Kidney epithelial cell (primary cell): ENCODE data around the gene MISP. TPM values are rescaled to one million over a fixed set of nuclear protein-coding genes. Genes with fewer than 3 reads are reported as not detected.

Experiments
- DNase-seq: peaks from one replicate; pipeline ENCODE4 v3.0.0-alpha.2; 2010; ENCODE audit warnings: low read depth
- H3K27me3 ChIP-seq: 2 replicates; pipeline ENCODE4 v1.6.0; 2011; ENCODE audit warnings: low read length; ENCODE audit not compliant: control insufficient read depth, insufficient read depth
- H3K36me3 ChIP-seq: 2 replicates; pipeline ENCODE4 v1.5.1; 2011; ENCODE audit warnings: low read length; ENCODE audit not compliant: control insufficient read depth, insufficient read depth
- H3K4me3 ChIP-seq: 2 replicates; pipeline ENCODE4 v1.5.1; 2011; ENCODE audit warnings: low read depth, mild to moderate bottlenecking, control low read depth, low read length
- total RNA-seq: library from RNA; depleted of rRNA; stranded (reverse); fragments of >200 nt; gene quantifications from 2 replicates; pipeline ENCODE4 v1.2.3, GENCODE V29; 2015
- TF ChIP-seq, protein P1 (sequence below): IDR thresholded peaks from 2 replicates; pipeline ENCODE4 v1.5.1; 2011; ENCODE audit warnings: mild to moderate bottlenecking, moderate library complexity, low read length, control low read depth, inconsistent platforms; ENCODE audit not compliant: insufficient read depth, poor library complexity, severe bottlenecking

Gene MISP
- total RNA-seq, 1 donor from 2014 or later, result 45.6 TPM

DNA sequence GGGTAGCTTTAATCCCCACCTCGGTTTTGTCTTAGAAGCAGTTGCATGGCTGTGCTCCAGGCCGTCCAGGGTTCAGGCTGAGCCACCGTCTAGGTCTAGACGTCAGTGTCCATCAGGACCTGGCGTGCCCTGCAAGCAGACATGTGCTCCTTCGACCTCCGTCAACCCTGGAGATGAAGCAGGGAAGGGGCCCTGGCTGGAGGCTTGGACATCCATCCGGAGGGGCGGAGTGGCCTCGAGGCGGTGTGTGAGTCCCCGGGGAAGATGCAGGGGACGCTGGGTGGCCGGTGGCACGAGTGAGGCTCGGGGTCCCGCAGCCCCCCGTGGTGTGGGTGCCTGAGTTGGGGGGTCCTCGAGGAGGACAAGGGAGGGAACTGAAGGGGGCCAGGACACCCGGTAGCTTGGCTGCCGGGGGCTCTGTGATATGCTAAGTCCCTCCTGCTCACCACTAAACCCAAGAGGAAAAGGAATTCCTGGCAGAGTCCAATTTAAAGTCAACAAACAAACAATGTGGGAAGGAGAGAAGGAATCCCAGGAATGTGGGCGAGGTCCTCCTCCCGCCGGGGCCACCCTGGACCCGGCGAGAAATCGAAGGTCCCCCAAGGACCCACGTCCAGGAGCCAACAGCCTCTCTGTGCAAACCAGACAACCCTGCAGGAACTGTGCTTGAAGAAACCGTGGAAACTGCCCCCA, 31.4 kb downstream of the MISP start:
- H3K27me3 ChIP-seq, result no peaks in the 10 kb centered on the region
- no peaks in the 10 kb centered on the region for H3K36me3 ChIP-seq
- H3K4me3 ChIP-seq, result no peak overlapping the region
- no peak for DNase-seq
- TF ChIP-seq, protein P1, sequence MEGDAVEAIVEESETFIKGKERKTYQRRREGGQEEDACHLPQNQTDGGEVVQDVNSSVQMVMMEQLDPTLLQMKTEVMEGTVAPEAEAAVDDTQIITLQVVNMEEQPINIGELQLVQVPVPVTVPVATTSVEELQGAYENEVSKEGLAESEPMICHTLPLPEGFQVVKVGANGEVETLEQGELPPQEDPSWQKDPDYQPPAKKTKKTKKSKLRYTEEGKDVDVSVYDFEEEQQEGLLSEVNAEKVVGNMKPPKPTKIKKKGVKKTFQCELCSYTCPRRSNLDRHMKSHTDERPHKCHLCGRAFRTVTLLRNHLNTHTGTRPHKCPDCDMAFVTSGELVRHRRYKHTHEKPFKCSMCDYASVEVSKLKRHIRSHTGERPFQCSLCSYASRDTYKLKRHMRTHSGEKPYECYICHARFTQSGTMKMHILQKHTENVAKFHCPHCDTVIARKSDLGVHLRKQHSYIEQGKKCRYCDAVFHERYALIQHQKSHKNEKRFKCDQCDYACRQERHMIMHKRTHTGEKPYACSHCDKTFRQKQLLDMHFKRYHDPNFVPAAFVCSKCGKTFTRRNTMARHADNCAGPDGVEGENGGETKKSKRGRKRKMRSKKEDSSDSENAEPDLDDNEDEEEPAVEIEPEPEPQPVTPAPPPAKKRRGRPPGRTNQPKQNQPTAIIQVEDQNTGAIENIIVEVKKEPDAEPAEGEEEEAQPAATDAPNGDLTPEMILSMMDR, result no peak

DNA sequence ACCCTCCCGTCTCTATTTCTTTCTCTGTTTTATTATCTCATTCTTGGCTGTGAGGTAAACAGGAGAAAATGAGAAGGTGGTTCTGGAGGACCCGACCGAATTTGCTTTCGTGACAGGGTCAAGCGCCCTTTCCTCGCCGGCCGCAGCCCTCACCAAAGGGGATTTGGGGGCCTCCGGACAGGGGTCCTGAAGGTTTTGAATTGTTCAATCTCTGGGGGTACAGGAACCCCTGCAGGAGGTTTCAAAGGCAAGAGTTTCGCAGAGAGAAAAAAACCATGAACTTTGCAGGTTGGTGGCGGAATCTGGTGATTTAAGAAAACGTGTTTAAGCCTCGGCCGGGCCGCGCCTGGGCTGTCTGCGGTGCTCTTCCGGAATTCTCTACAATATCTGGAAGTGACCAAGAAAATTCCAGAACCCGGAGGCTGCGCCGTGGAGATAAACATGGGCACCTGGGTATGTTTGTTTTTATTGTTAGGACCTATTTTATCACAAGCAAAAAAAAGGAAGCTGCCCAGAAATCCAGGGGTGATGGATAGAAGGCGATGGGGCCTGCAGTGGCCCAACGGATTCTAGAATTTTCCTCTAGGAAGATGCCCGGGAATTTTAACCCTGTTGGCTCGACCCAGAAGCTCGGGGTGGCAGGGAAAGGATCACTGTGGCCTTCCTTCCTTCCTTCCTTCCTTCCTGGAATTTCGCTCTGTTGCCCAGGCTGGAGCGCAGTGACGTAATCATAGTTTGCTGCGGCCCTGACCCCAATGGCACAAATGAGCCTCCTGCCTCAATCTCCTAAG, 32.2 kb downstream of the MISP start:
- Histone ChIP-seq H3K4me3 (no peak overlapping the region), H3K27me3 (no peaks in the 10 kb centered on the region), H3K36me3 (no peaks in the 10 kb centered on the region)
- DNase-seq, result no peak
- TF ChIP-seq, protein P1, result no peak

DNA sequence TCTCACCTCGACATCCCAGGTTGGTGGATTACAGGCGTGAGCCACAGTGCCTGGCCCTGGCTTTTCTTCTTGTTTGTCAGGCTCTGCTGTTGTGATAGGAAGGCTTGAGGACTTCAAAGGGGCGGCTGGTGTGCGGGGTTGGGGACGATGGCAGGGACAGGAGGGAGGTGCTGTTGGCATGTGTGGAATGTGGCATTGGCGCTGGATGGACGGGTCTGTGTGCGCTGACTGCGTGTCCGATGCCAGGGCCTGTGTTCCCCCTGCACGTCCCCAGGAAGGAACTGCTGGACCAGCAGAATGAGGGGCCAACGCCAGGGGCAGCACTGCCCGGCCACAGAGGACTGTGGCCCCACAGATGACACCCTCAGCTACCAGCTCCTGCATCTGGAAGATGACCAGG, 33.6 kb downstream of the MISP start:
- H3K4me3 ChIP-seq, result no peak overlapping the region

DNA sequence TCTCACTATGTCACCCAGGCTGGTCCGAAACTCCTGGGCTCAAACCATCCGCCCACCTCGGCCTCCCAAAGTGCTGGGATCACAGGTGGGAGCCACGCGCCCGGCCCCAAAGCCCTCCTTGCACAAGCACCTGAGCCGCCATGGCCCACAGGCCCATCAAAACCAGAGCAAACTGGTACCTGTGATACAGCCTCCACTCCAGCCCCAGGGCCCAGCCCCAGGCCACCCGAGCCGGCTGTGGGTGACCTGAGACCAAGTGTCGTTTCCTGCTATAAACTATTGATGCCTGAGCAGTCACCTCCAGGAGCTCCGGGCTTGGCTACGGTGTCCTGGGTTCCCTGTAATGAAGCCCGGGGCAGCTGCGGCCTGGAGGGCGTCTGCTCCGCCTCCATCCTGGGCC, 36.6 kb downstream of the MISP start:
- no peak overlapping the region for H3K4me3 ChIP-seq
- TF ChIP-seq, protein P1, result no peak
- H3K27me3 ChIP-seq, result no peaks in the 10 kb centered on the region
- no peak for DNase-seq
- H3K36me3 ChIP-seq, result no peaks in the 10 kb centered on the region

More for the DNA sequence above, 33.6 kb downstream of the MISP start:
- no peaks in the 10 kb centered on the region for H3K27me3 ChIP-seq
- H3K36me3 ChIP-seq, result no peaks in the 10 kb centered on the region
- DNase-seq, result no peak
- TF ChIP-seq, protein P1, result no peak

DNA sequence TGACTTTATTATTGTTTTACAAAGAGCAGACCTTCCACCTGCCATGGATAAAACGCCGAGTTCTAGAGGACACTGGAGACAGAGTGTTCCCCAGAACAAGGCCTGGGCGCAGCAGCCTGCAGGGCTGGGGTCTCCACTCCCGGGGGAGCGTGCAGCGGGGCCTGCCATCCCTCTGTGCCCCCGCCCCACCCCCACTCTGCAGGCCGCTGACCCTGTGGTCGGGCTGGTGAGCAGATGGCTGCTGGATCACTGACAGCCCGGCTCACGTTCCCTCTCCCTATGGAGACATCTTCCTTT, 37.7 kb downstream of the MISP start:
- H3K36me3 ChIP-seq, result no peaks in the 10 kb centered on the region
- H3K27me3 ChIP-seq, result no peaks in the 10 kb centered on the region
- TF ChIP-seq, protein P1, result no peak
- no peak for DNase-seq
- H3K4me3 ChIP-seq, result no peak overlapping the region
